GM19239 (cell line): Measurements from ENCODE around the gene ANKRD24.
A peak's percentile ranks its signal among the peaks of the same experiment; 100 is the strongest.
"Not testable (repeated sequence)": the region's sequence is repeated elsewhere in the genome, so short reads cannot be mapped to it uniquely, and the experiment has no call there.

ENCODE experiments used
- DNase-seq: peaks from one replicate; pipeline ENCODE4 v3.0.0; 2011; ENCODE audit warnings: low spot score; ENCODE audit not compliant: insufficient read length
- FAIRE-seq: peaks from 2 replicates; lab custom pipeline; 2011; peaks lifted over from hg19 to GRCh38; lab: Jason Lieb, UNC

The ANKRD24 gene

DNA sequence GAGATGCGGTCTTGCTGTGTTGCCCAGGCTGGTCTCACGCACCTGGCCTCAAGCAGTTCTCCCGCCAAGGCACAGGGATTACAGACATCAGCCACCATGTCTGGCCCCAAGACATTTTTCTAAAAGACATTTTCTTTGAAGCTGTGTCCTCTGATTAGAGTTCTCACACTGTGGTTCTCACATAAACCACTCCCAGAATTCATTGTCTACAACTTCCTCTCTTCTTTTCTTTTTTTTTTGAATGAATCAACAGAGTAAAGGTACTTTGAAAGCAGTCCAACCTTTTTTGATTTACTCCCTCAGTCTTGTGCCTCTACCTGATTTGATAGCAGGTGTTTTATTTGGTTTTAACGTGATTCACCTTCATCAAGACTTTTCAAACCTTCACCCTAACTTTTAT, 82.3 kb downstream of the ANKRD24 start:
- FAIRE-seq (no peak), DNase-seq (no peak)

DNA sequence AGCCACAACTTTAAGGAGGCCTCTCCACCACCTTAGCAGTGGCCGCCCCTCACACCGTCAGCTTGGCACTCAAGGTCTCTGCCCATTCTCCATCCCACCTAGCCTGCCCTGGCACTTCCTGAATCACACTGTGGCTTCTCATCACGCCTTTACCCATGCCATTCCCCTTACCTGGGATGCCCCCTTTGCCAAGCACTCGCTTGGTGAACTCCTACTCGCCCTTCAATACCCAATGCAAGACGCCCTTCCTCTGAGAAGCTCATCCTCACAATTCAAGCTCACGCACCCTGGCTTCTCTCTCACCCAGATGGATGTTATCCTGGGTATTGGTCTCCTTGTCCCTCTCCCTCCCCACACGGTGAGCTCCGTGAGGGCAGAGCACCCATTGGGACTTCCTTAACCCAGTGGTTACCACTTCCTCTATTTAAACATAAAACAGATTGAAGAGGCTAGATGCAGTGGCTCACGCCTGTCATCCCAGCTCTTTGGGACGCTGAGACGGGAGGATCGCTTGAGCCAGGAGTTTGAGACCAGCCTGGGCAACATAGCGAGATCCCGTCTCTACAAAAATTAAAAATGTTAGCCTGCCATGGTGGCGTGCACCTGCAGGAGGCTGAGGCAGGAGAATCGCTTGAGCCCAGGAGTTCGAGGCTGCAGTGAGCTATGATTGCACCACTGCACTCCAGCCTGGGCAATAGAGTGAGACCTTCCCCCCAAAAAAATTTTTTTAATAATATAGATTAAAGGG, 83.9 kb downstream of the ANKRD24 start:
- no peak for FAIRE-seq
- DNase-seq, result no peak

DNA sequence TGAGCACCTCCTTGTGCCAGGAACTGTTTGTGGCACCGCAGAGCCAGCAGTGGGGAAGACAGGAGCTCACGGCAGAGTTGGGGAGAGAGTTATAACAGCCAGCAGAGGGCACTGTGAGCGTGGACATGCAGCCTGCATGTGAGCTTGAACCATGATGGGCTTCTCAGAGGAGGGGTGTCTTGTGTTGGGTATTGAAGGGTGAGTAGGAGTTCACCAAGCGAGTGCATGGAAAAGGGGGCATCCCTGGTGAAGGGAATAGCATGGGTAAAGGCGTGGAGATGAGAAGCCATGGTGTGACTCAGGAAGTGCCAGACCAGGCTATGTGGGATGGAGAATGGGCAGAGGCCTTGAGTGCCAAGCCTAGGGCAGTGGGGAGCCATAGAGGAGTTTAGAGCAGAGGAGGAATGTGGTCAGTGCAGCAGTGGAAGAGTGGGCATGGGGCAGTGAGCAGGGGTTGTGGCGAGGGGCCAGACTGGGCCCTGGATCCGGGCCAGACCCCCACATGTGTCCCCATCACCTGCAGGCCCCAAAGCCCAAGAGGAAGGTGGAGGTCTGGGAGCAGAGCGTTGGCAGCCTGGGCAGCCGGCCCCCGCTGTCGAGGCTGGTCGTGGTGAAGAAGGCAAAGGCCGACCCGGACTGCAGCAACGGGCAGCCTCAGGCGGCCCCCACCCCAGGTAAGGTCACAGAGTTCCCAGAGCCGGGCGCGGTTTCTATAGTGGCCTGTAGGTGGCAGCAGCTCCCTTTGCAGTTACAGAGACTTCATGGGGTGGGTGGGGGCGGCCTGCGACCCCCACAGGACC, 84.8 kb downstream of the ANKRD24 start:
- FAIRE-seq (no peak), DNase-seq (peak; percentile 65)

DNA sequence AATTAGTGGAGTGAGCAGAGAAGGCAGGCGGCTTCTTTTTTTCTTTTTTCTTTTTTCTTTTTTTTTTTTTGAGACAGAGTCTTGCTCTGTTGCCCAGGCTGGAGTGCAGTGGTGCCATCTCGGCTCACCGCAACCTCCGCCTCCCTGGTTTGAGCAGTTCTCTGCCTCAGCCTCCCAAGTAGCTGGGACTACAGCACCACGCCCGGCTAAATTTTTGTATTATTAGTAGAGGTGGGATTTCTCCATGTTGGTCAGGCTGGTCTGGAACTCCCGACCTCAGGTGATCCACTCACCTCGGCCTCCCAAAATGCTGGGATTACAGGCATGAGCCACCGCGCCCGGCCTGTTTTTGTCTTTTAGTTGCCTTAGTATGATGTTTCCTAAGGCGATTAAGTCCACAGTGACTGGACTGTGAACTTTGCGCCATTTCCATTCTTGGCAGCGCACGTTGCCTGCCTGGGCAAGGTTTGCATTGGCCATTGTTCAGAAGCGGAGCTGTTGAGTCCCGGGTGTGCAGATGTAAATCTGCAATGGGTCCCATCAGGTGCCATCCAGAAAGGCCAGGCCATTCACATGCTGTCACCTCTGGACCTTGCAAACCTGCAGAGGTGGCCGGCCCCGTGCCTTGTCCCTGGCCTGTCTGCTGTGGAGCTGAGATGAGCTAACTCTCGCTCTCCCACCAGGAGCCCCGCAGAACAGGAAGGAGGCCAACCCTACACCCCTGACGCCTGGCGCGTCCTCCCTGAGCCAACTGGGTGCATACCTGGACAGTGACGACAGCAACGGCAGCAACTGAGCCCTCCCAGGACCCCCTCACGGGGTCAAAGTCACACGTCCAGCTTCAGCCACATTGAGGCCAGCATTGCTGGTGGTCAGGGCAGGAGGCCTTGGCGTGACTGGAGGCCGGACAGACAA, 85.7 kb downstream of the ANKRD24 start:
- DNase-seq (no peak), FAIRE-seq (no peak)

DNA sequence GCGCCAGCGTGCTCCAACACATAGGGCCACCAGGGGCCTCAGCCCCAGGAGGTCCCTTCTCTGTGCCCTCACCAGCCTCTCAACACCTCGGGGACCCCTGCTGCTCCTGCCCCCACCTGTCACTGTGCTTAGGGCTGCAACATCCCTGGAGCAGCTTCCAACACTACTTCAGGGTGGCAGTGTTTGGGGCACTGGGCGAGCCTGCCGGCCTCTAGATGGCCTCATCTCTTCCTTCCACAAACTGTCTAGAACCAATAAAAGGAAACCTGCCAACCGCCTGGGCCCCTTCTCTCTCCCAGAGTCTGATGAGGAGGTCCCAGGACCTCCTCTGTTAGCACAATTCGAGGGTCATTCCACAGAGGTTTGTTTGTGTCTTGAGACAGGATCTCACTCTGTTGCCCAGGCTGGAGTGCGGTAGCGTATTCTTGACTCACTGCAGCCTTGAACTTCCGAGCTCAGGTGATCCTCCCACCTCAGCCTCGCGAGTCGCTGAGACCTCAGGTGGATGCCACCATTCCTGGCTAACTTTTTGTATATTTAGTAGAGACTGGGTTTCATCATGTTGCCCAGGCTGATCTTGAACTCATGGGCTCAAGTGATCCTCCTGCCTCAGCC, 86.4 kb downstream of the ANKRD24 start:
- DNase-seq (no peak), FAIRE-seq (no peak)

DNA sequence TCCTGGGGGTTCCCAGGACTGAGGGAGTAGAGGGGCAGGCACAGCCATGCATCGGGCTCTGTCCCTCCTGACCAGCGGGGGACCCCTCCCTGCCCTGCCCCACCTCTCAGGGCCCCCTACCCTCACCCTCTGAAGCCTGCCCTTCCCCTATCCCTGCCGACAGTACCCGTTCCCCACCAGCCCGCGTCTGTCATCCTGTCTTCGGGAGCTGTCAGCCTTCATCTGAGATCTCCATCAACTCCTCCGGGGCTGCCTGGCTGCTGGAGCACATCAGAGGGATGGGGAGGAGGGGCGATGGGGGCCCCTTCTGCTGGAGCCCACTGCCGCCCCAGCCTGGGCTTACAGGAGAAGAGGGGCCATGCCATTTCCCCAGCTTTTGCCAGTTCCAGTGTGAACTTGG, 90.4 kb downstream of the ANKRD24 start:
- FAIRE-seq (no peak), DNase-seq (no peak)

DNA sequence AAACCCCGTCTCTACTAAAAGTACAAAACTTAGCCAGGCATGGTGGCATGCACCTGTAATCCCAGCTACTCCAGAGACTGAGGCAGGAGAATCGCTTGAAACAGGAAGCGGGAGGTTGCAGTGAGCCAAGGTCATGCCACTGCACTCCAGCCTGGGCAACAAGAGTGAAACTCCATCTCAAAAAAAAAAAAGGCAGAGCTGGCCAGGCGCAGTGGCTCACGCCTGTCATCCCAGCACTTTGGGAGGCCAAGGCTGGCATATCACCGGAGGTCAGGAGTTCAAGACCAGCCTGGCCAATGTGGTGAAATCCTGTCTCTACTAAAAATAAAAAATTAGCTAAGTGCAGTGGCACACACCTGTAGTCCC, 91.8 kb downstream of the ANKRD24 start:
- FAIRE-seq, result not testable (repeated sequence)

More for the DNA sequence above, 91.8 kb downstream of the ANKRD24 start:
- not testable (repeated sequence) for DNase-seq
